ENCODE results near the gene ICAM4. TPM values are rescaled to one million over a fixed set of nuclear protein-coding genes. Genes with fewer than 3 reads are reported as not detected.

Gene ICAM4
- total RNA-seq, 1 experiment from 2014 or later: 2.0 TPM

DNA sequence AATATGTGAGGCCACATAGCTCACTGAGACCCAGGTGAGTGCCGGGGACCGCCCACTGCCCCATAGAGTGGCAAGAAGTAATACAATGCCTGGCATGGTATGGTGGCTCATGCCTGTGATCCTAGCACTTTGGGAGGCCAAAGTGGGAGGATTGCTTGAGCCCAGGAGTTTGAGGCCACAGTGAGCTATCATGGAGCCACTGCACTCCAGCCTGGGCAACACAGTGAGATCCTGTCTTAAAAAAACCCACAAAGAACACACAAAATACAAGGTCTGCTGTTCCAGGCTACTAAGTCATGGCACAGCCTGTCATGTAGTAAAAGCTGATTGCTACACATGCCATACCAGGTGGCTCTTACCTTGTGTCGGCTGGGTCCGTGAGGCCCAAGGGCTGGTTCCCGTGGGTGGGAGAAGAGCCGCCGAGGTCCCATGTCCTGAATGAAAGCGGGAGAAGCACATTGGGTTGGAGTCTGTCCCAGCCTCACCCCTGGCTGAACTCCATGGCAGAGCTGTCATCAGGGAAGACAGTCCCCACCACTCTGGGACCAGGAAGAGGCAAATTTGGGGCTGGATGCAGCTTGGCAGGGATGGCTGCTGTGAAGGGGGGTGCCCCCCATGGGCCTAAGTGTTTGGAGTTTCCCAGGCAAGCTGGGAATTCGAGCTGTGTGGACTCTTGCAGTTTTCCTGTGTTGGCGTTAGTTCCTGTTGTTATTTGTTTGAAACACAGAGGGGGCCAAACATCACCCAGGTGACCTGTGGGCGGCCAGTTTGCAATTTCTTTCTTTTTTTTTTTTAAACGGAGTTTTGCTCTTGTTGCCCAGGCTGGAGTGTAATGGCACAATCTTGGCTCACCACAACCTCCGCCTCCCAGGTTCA, 32.3 kb downstream of the ICAM4 start:
- Mint-ChIP-seq H3K27me3 (ENCODE audit: low read depth) (no peaks in the 10 kb centered on the region), H3K4me1 (peaks cover 13% of the 10 kb centered on the region), H3K36me3 (peaks cover 16% of the 10 kb centered on the region), H3K4me3 (no peak overlapping the region), H3K27ac (no peak overlapping the region), H3K9me3 (no peaks in the 10 kb centered on the region)
- CTCF ChIA-PET: interaction anchor here (0.9 to 1.4 kb wide), 2 partner anchors 60 to 70 kb away, joined by 3 to 5 read pairs; no protein-coding TSS in a partner anchor
- ATAC-seq (no peak), DNase-seq (ENCODE audit: low spot score) (no peak)
- POLR2A ChIA-PET: no interaction called here
- TF ChIP-seq MYBL2 (CRISPR knock-in tag; IDR thresholded peaks at IDR 0.05) (no peak), ZNF121 (CRISPR knock-in tag; IDR thresholded peaks at IDR 0.05) (peak; percentile 58)

DNA sequence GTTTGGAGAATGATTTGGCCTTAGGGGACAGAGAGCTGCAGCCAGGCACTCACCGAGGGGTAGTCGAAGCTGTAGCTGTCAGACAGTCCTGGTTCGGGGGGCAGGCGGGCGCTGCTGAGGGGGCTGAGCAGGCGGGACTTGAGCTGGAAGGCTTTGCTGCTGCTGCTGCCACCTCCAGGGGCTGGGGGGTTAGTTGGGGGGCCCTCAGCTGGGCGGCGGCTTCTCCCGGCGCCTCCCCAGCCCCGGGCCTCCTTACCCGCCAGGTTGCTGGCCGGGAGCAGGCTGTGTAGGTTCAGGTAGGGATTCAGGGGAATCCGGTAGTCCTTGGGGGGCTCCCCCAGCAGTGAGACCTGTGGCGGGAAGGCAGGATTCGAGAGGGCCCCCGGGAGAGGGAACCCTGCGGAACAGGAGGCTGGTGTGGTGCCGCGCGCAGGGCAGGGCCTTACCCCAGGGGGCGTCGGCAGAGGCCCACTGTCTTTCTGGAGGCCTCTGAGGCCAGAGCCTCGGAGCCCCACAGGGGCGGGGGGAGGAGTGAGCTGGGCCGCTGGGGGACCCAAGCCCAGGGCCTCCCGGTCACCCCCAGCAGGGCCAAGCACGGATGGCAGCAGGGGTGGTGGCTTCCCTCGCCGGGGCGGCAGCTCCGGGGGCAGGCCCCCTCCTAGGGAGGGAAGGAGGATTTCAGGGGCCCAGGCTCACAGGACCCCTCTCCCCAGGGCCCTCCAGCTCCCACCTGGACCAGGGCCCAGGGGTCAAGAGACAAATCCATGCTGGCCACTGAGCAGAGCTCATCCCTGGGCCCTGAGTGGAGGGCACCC, 34.1 kb downstream of the ICAM4 start:
- Mint-ChIP-seq H3K27ac (no peak overlapping the region), H3K9me3 (no peaks in the 10 kb centered on the region), H3K4me1 (peaks cover 6% of the 10 kb centered on the region), H3K27me3 (ENCODE audit: low read depth) (no peaks in the 10 kb centered on the region), H3K4me3 (no peak overlapping the region), H3K36me3 (peaks cover 21% of the 10 kb centered on the region)
- POLR2A ChIA-PET: interaction anchor here (0.5 to 1.3 kb wide), 3 partner anchors 12 to 411 kb away, joined by 3 read pairs; partner anchors contain the start of gene RAVER1
- no peak for DNase-seq (ENCODE audit: low spot score)
- ATAC-seq: no peak
- CTCF ChIA-PET: interaction anchor here (0.8 to 1.5 kb wide), 2 partner anchors 31 to 61 kb away, joined by 3 read pairs; partner anchors contain the start of gene ICAM5
- TF ChIP-seq ELF4 (CRISPR knock-in tag; IDR thresholded peaks at IDR 0.05; ENCODE audit: low read depth) (no peak), ZNF138 (CRISPR knock-in tag; conservative IDR thresholded peaks at IDR 0.05) (no peak), PREB (CRISPR knock-in tag; IDR thresholded peaks at IDR 0.05; ENCODE audit: borderline replicate concordance) (no peak), FOXP1 (CRISPR knock-in tag; IDR thresholded peaks at IDR 0.05; ENCODE audit: borderline replicate concordance) (no peak), SMAD4 (CRISPR knock-in tag; IDR thresholded peaks at IDR 0.05) (no peak), TEAD4 (CRISPR knock-in tag; IDR thresholded peaks at IDR 0.05) (no peak), OVOL2 (CRISPR knock-in tag; IDR thresholded peaks at IDR 0.05; ENCODE audit: borderline replicate concordance) (no peak), RORB (CRISPR knock-in tag; IDR thresholded peaks at IDR 0.05) (no peak), ATF6 (CRISPR knock-in tag; IDR thresholded peaks at IDR 0.05) (no peak), CBFB (CRISPR knock-in tag; IDR thresholded peaks at IDR 0.05; ENCODE audit: low read depth) (no peak), SMAD3 (CRISPR knock-in tag; IDR thresholded peaks at IDR 0.05; ENCODE audit: borderline replicate concordance) (no peak), USF1 (CRISPR knock-in tag; IDR thresholded peaks at IDR 0.05) (no peak), NFYB (CRISPR knock-in tag; conservative IDR thresholded peaks at IDR 0.05; ENCODE audit: low read depth) (no peak), ZMAT4 (CRISPR knock-in tag; IDR thresholded peaks at IDR 0.05) (no peak), IRF2 (CRISPR knock-in tag; IDR thresholded peaks at IDR 0.05; ENCODE audit: borderline replicate concordance, low read depth) (no peak), NR1H2 (CRISPR knock-in tag; IDR thresholded peaks at IDR 0.05) (no peak), ZNF281 (CRISPR knock-in tag; IDR thresholded peaks at IDR 0.05) (no peak), STAT6 (CRISPR knock-in tag; conservative IDR thresholded peaks at IDR 0.05; ENCODE audit: low read depth) (no peak)
- TF ChIP-seq, protein P1, sequence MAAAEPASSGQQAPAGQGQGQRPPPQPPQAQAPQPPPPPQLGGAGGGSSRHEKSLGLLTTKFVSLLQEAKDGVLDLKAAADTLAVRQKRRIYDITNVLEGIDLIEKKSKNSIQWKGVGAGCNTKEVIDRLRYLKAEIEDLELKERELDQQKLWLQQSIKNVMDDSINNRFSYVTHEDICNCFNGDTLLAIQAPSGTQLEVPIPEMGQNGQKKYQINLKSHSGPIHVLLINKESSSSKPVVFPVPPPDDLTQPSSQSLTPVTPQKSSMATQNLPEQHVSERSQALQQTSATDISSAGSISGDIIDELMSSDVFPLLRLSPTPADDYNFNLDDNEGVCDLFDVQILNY (CRISPR knock-in tag; IDR thresholded peaks at IDR 0.05): no peak
